NCI-H2107 treated with DMSO at 0.1 percent for 48 hours (cell line): ENCODE measurements around the gene ZMYM4.
"Not testable (repeated sequence)": the region's sequence is repeated elsewhere in the genome, so short reads cannot be mapped to it uniquely, and the experiment has no call there.

ENCODE experiments used
- DNase-seq: peaks from one replicate; lab custom pipeline; 2025; ENCODE audit not compliant: unreplicated experiment; lab: John Stamatoyannopoulos, UW

ZMYM4 gene

GRCh38 chr1:35449334-35450008 lies 181.0 kb downstream of the ZMYM4 start:
- no peak for DNase-seq

GRCh38 chr1:35451125-35451528 lies 182.6 kb downstream of the ZMYM4 start:
- DNase-seq: peak; percentile 58

DNA sequence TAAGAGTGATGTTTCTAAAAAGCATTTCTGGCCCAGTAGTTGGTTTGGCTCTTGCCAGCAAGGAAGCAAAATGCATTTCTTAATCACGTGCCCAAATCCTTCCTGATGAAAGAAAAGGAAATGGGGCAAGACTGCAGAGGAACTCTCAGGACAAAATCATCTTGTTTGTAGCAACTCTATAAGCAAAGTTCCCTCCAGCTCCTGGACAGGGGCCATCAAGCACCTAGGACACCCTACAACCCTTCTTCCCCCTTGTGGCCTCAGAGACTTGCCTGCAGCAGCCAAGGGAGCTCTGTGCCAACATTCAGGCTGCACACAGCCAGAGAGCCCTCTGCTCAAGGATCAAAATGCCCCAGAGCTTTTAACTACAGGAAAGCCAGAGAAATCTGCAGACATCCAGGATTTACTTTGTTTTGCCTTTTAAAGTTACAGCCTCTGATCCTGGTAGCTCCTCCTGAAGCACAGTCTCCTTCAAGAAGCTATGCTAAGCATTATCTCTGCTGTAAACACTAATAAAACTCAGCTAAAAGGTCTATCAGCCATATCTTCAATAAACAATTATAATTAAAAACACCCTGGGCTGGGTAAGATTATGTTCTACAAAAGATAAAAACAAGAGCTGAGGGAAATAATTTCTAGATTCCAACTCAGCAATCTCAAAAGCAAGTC lies 183.7 kb downstream of the ZMYM4 start:
- DNase-seq: no peak

GRCh38 chr1:35453031-35453430 lies 184.5 kb downstream of the ZMYM4 start:
- peak; percentile 24 for DNase-seq

DNA sequence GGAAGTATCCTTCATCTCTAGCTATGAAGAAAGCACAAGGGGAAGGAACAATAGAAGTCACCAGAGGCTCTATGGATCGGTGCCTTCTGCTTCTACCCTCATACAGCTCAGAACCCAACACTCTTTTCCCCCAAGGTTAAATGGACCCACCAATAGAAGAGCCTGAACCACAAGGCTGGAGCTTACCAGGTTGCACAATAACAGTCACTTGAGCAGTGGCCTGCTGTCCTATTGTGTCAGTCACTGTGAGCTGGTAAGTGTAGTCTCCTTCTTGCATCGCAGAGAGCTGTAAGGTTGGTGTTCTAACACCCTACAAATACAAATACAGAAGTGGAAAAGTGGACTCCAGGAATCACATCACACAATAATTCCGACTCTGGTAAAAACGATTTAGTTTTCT lies 185.7 kb downstream of the ZMYM4 start:
- DNase-seq: peak; percentile 26

GRCh38 chr1:35454616-35455015 lies 186.1 kb downstream of the ZMYM4 start:
- DNase-seq: no peak

- no peak for DNase-seq
Observed at GRCh38 chr1:35460796-35461195, 192.3 kb downstream of the ZMYM4 start.

GRCh38 chr1:35461966-35462651 lies 193.6 kb downstream of the ZMYM4 start:
- no peak for DNase-seq

GRCh38 chr1:35463232-35463631 lies 194.7 kb downstream of the ZMYM4 start:
- no peak for DNase-seq

DNA sequence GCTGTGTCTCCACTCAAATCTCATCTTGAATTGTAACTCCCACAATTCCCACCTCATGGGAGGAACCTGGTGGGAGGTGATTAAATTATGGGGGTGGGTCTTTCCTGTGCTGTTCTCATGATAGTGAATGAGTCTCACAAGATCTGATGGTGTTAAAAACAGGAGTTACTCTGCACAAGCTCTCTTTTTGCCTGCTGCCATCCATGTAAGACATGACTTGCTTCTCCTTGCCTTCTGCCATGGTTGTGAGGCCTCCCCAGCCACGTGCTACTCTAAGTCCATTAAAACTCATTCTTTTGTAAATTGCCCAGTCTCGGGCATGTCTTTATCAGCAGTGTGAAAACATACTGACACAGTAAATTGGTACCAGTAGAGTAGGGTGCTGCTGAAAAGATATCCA lies 195.2 kb downstream of the ZMYM4 start:
- not testable (repeated sequence) for DNase-seq

- DNase-seq: no peak
Observed at GRCh38 chr1:35466120-35466519, 197.6 kb downstream of the ZMYM4 start.

DNA sequence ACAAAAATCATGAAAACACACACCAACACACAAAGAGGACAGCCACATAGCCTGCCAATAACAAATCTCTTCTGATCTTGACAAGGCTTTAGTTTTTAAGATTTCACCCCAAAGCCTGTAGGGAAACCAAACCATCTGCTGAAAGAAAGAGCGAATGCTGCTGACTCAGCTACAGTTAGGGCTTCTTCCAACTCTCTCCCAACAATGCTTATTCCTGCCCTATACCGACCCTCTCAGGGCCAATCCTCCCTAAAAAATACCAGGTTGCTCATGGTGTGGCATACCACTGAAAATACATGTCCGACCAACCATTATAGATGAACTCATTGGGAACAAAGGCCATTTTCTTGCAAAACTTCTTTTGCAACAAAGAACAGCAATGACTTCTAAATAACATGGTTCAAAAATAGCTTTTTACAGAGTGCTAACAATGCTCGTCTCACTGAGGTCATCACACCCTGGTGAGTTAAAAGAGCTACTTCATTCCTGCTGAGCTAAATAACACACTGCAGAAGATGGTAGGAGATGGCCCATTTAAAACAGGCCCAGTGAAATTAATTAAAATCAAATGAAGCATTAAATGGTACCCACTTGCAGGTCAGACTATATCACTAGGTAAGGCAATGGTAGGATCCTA lies 202.6 kb downstream of the ZMYM4 start:
- DNase-seq: no peak
